GM19099 (cell line): Measurements from ENCODE around the gene ZFYVE28.

Source experiments
- POLR2A ChIP-seq: IDR thresholded peaks from 3 replicates; pipeline ENCODE4 v1.6.1; 2011; ENCODE audit warnings: low read depth; ENCODE audit not compliant: insufficient read length; ENCODE audit errors: extremely low read depth

Gene ZFYVE28

GRCh38 chr4:2396781-2397368 lies 21.6 kb downstream of the ZFYVE28 start:
- no peak for TF ChIP-seq POLR2A

- TF ChIP-seq POLR2A = no peak
These were observed 22.9 kb downstream of the ZFYVE28 start for GRCh38 chr4:2395584-2395983.

GRCh38 chr4:2395038-2395437 lies 23.4 kb downstream of the ZFYVE28 start:
- TF ChIP-seq POLR2A = no peak

GRCh38 chr4:2394528-2394927 lies 23.9 kb downstream of the ZFYVE28 start:
- no peak for TF ChIP-seq POLR2A

GRCh38 chr4:2393353-2394270 lies 24.8 kb downstream of the ZFYVE28 start:
- no peak for TF ChIP-seq POLR2A

GRCh38 chr4:2390784-2391421 lies 27.5 kb downstream of the ZFYVE28 start:
- TF ChIP-seq POLR2A = no peak

- no peak for TF ChIP-seq POLR2A
These were observed 28.3 kb downstream of the ZFYVE28 start for GRCh38 chr4:2390146-2390545.

- no peak for TF ChIP-seq POLR2A
These were observed 28.8 kb downstream of the ZFYVE28 start for GRCh38 chr4:2389691-2390090.

GRCh38 chr4:2388429-2389182 lies 29.8 kb downstream of the ZFYVE28 start:
- TF ChIP-seq POLR2A = no peak

- no peak for TF ChIP-seq POLR2A
These were observed 30.6 kb downstream of the ZFYVE28 start for GRCh38 chr4:2387829-2388228.

GRCh38 chr4:2387218-2387617 lies 31.2 kb downstream of the ZFYVE28 start:
- TF ChIP-seq POLR2A = no peak

GRCh38 chr4:2386717-2387116 lies 31.7 kb downstream of the ZFYVE28 start:
- TF ChIP-seq POLR2A = no peak

- TF ChIP-seq POLR2A = no peak
These were observed 32.9 kb downstream of the ZFYVE28 start for GRCh38 chr4:2385516-2385915.

- TF ChIP-seq POLR2A = no peak
These were observed 34.2 kb downstream of the ZFYVE28 start for GRCh38 chr4:2384245-2384644.

GRCh38 chr4:2383760-2384159 lies 34.7 kb downstream of the ZFYVE28 start:
- no peak for TF ChIP-seq POLR2A
